HG03196 (cell line): Measurements from ENCODE around the gene UCHL5.

ENCODE experiments used
- ATAC-seq: cut with Tn5 transposase; IDR thresholded peaks from one replicate; pipeline ENCODE4 v1.9.1; 2021; ENCODE audit not compliant: unreplicated experiment

The UCHL5 gene

GRCh38 chr1:192969091-192969490, 90.1 kb downstream of the UCHL5 start:
- ATAC-seq = no peak

GRCh38 chr1:192968323-192968722, 90.8 kb downstream of the UCHL5 start:
- no peak for ATAC-seq

- no peak for ATAC-seq
Observed at GRCh38 chr1:192967901-192968300, 91.3 kb downstream of the UCHL5 start.

- ATAC-seq = no peak
Observed at GRCh38 chr1:192967211-192967877, 91.8 kb downstream of the UCHL5 start.

- no peak for ATAC-seq
Observed at GRCh38 chr1:192966073-192966472, 93.1 kb downstream of the UCHL5 start.

GRCh38 chr1:192962901-192963300, 96.3 kb downstream of the UCHL5 start:
- ATAC-seq = no peak
